SJCRH30 (cell line): ENCODE results near the gene TTC7B. TPM values are rescaled to one million over a fixed set of nuclear protein-coding genes. Genes with fewer than 3 reads are reported as not detected.

Experiments
- DNase-seq, 2 experiments: peaks; one replicate each; pipeline ENCODE4 v3.0.0-alpha.2; 2015 to 2020
- H3K27ac ChIP-seq: fragments of 250-450 bp; sonication (Bioruptor Pico); 2 replicates; pipeline ENCODE4 v1.5.1; 2020; ENCODE audit warnings: mild to moderate bottlenecking, moderate library complexity
- H3K27me3 ChIP-seq: fragments of 250-450 bp; sonication (Bioruptor Pico); 2 replicates; pipeline ENCODE4 v1.5.1; 2020; ENCODE audit warnings: mild to moderate bottlenecking, moderate library complexity
- H3K36me3 ChIP-seq: fragments of 250-450 bp; sonication (Bioruptor Pico); 2 replicates; pipeline ENCODE4 v1.5.1; 2020; ENCODE audit warnings: mild to moderate bottlenecking, moderate library complexity
- H3K4me1 ChIP-seq: fragments of 250-450 bp; sonication (Bioruptor Pico); 2 replicates; pipeline ENCODE4 v1.5.1; 2020; ENCODE audit warnings: mild to moderate bottlenecking, moderate library complexity
- H3K4me3 ChIP-seq: fragments of 250-450 bp; sonication (Bioruptor Pico); 2 replicates; pipeline ENCODE4 v1.5.1; 2020; ENCODE audit warnings: mild to moderate bottlenecking, moderate library complexity
- H3K9me3 ChIP-seq: fragments of 250-450 bp; sonication (Bioruptor Pico); replicated peaks from 2 replicates; pipeline ENCODE4 v1.5.1; 2020; ENCODE audit warnings: mild to moderate bottlenecking, moderate library complexity
- total RNA-seq: library from RNA; depleted of rRNA; stranded (reverse); fragments of >200 nt; shearing (Covaris generic); gene quantifications from 2 replicates; pipeline ENCODE4 v1.2.3, GENCODE V29; 2014

Gene TTC7B
- total RNA-seq, 1 experiment from 2014 or later, result 45.9 TPM

- H3K9me3 ChIP-seq, result no peaks in the 10 kb centered on the region
- no peaks in the 10 kb centered on the region for H3K36me3 ChIP-seq
- DNase-seq, result no peak
- no peaks in the 10 kb centered on the region for H3K27me3 ChIP-seq
- no peak overlapping the region for H3K27ac ChIP-seq
- H3K4me1 ChIP-seq, result no peaks in the 10 kb centered on the region
- no peak overlapping the region for H3K4me3 ChIP-seq
Measured at GRCh38 chr14:90803249-90803648, 13.0 kb downstream of the TTC7B start.

- no peaks in the 10 kb centered on the region for H3K9me3 ChIP-seq
- H3K4me1 ChIP-seq, result no peaks in the 10 kb centered on the region
- DNase-seq, result no peak
- no peaks in the 10 kb centered on the region for H3K27me3 ChIP-seq
- no peak overlapping the region for H3K27ac ChIP-seq
- no peaks in the 10 kb centered on the region for H3K36me3 ChIP-seq
- no peak overlapping the region for H3K4me3 ChIP-seq
Measured at GRCh38 chr14:90799420-90799819, 16.8 kb downstream of the TTC7B start.

GRCh38 chr14:90797919-90798318 lies 18.3 kb downstream of the TTC7B start:
- Histone ChIP-seq H3K27me3 (no peaks in the 10 kb centered on the region), H3K36me3 (no peaks in the 10 kb centered on the region), H3K9me3 (no peaks in the 10 kb centered on the region), H3K4me3 (no peak overlapping the region), H3K4me1 (no peaks in the 10 kb centered on the region), H3K27ac (no peak overlapping the region)
- no peak for DNase-seq

GRCh38 chr14:90797451-90797850 lies 18.8 kb downstream of the TTC7B start:
- Histone ChIP-seq H3K9me3 (no peaks in the 10 kb centered on the region), H3K36me3 (no peaks in the 10 kb centered on the region), H3K4me1 (no peaks in the 10 kb centered on the region), H3K27me3 (no peaks in the 10 kb centered on the region), H3K27ac (no peak overlapping the region), H3K4me3 (no peak overlapping the region)
- no peak for DNase-seq

GRCh38 chr14:90796329-90796728 lies 19.9 kb downstream of the TTC7B start:
- Histone ChIP-seq H3K4me3 (no peak overlapping the region), H3K27me3 (no peaks in the 10 kb centered on the region), H3K9me3 (no peaks in the 10 kb centered on the region), H3K4me1 (no peaks in the 10 kb centered on the region), H3K36me3 (no peaks in the 10 kb centered on the region), H3K27ac (no peak overlapping the region)
- DNase-seq, result no peak

- no peaks in the 10 kb centered on the region for H3K9me3 ChIP-seq
- H3K4me3 ChIP-seq, result no peak overlapping the region
- H3K27me3 ChIP-seq, result no peaks in the 10 kb centered on the region
- H3K36me3 ChIP-seq, result no peaks in the 10 kb centered on the region
- no peak for DNase-seq
- no peak overlapping the region for H3K27ac ChIP-seq
- H3K4me1 ChIP-seq, result no peaks in the 10 kb centered on the region
Measured at GRCh38 chr14:90795744-90796143, 20.5 kb downstream of the TTC7B start.

GRCh38 chr14:90791486-90791885 lies 24.7 kb downstream of the TTC7B start:
- Histone ChIP-seq H3K4me3 (no peak overlapping the region), H3K9me3 (no peaks in the 10 kb centered on the region), H3K27me3 (no peaks in the 10 kb centered on the region), H3K27ac (no peak overlapping the region), H3K4me1 (no peaks in the 10 kb centered on the region), H3K36me3 (no peaks in the 10 kb centered on the region)
- no peak for DNase-seq

GRCh38 chr14:90788031-90788430 lies 28.2 kb downstream of the TTC7B start:
- H3K27me3 ChIP-seq, result no peaks in the 10 kb centered on the region
- no peak overlapping the region for H3K4me3 ChIP-seq
- peaks cover 5% of the 10 kb centered on the region; the same call in 1 of the 2 replicates for H3K36me3 ChIP-seq
- H3K4me1 ChIP-seq, result no peaks in the 10 kb centered on the region
- no peaks in the 10 kb centered on the region for H3K9me3 ChIP-seq
- no peak for DNase-seq
- no peak overlapping the region for H3K27ac ChIP-seq

GRCh38 chr14:90785876-90786450 lies 30.3 kb downstream of the TTC7B start:
- no peaks in the 10 kb centered on the region for H3K4me1 ChIP-seq
- H3K27ac ChIP-seq, result no peak overlapping the region
- no peaks in the 10 kb centered on the region for H3K9me3 ChIP-seq
- DNase-seq, result no peak
- no peaks in the 10 kb centered on the region for H3K27me3 ChIP-seq
- peaks cover 5% of the 10 kb centered on the region; the same call in 1 of the 2 replicates for H3K36me3 ChIP-seq
- no peak overlapping the region for H3K4me3 ChIP-seq

- no peaks in the 10 kb centered on the region for H3K4me1 ChIP-seq
- H3K9me3 ChIP-seq, result no peaks in the 10 kb centered on the region
- no peaks in the 10 kb centered on the region for H3K27me3 ChIP-seq
- H3K36me3 ChIP-seq, result peaks cover 8% of the 10 kb centered on the region; the same call in 1 of the 2 replicates
- no peak for DNase-seq
- no peak overlapping the region for H3K4me3 ChIP-seq
- no peak overlapping the region for H3K27ac ChIP-seq
Measured at GRCh38 chr14:90785471-90785870, 30.8 kb downstream of the TTC7B start.

- Histone ChIP-seq H3K27ac (no peak overlapping the region), H3K4me1 (no peaks in the 10 kb centered on the region), H3K27me3 (no peaks in the 10 kb centered on the region), H3K36me3 (peaks cover 9% of the 10 kb centered on the region), H3K4me3 (no peak overlapping the region), H3K9me3 (no peaks in the 10 kb centered on the region)
- DNase-seq, result no peak
Measured at GRCh38 chr14:90784621-90785270, 31.5 kb downstream of the TTC7B start.

GRCh38 chr14:90783344-90783743 lies 32.9 kb downstream of the TTC7B start:
- no peak for DNase-seq
- H3K4me3 ChIP-seq, result no peak overlapping the region
- H3K27me3 ChIP-seq, result no peaks in the 10 kb centered on the region
- no peak overlapping the region for H3K27ac ChIP-seq
- no peaks in the 10 kb centered on the region for H3K4me1 ChIP-seq
- no peaks in the 10 kb centered on the region for H3K9me3 ChIP-seq
- H3K36me3 ChIP-seq, result peaks cover 13% of the 10 kb centered on the region

- Histone ChIP-seq H3K27ac (no peak overlapping the region), H3K4me1 (no peaks in the 10 kb centered on the region), H3K9me3 (no peaks in the 10 kb centered on the region), H3K4me3 (no peak overlapping the region), H3K27me3 (no peaks in the 10 kb centered on the region), H3K36me3 (peaks cover 13% of the 10 kb centered on the region)
- no peak for DNase-seq
Measured at GRCh38 chr14:90782892-90783291, 33.3 kb downstream of the TTC7B start.

GRCh38 chr14:90781876-90782275 lies 34.4 kb downstream of the TTC7B start:
- no peaks in the 10 kb centered on the region for H3K4me1 ChIP-seq
- DNase-seq, result no peak
- peaks cover 13% of the 10 kb centered on the region for H3K36me3 ChIP-seq
- H3K9me3 ChIP-seq, result no peaks in the 10 kb centered on the region
- H3K27me3 ChIP-seq, result no peaks in the 10 kb centered on the region
- no peak overlapping the region for H3K27ac ChIP-seq
- no peak overlapping the region for H3K4me3 ChIP-seq

GRCh38 chr14:90781344-90781761 lies 34.9 kb downstream of the TTC7B start:
- no peak for DNase-seq
- Histone ChIP-seq H3K4me3 (no peak overlapping the region), H3K27me3 (no peaks in the 10 kb centered on the region), H3K36me3 (peaks cover 13% of the 10 kb centered on the region), H3K27ac (no peak overlapping the region), H3K9me3 (no peaks in the 10 kb centered on the region), H3K4me1 (no peaks in the 10 kb centered on the region)

GRCh38 chr14:90780519-90780918 lies 35.7 kb downstream of the TTC7B start:
- Histone ChIP-seq H3K27me3 (no peaks in the 10 kb centered on the region), H3K4me1 (no peaks in the 10 kb centered on the region), H3K9me3 (no peaks in the 10 kb centered on the region), H3K36me3 (peaks cover 13% of the 10 kb centered on the region), H3K4me3 (no peak overlapping the region), H3K27ac (no peak overlapping the region)
- no peak for DNase-seq
